ENCODE measurements around the gene NOS1AP. TPM values are rescaled to one million over a fixed set of nuclear protein-coding genes. Genes with fewer than 3 reads are reported as not detected.

NOS1AP gene
- total RNA-seq, 1 experiment from 2014 or later: 5.3 TPM

DNA sequence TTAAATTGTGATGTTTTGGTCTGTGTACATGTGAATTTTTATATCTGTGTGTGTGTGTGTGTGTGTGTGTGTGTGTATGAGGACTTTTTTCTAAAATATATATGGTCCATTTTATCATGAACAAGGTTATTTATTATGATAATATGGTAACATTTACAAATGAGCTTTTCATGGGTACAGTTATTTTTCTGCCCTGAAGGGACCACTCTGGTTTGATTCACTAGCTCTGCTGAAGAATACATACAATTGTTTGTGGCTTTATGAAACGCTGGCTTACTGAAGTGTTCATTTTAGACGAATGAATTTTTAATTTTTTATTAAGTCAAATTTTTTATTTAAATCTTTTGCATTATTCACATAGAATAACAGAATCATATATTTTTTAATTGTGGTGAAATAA is 235.2 kb downstream of the NOS1AP start:
- ChIA-PET RAD21 (ENCODE audit: low non-redundant PET in 1 of 2, low total read pairs in 2 of 2, uncharacterized antibody in 2 of 2, unreplicated experiment in 2 of 2) (no interaction called here), POLR2A (no interaction called here), CTCF (no interaction called here)
- no peaks in the 10 kb centered on the region for H4K20me1 ChIP-seq (ENCODE audit: insufficient read depth)
- no peak for DNase-seq (ENCODE audit: low read depth, low spot score)
- H3K4me3 ChIP-seq (replicated peaks in 1 of 2; ENCODE audit: low read depth in 1 of 2, low read length in 2 of 2): no peak overlapping the region
- no peak for ATAC-seq
- intact Hi-C loops (cut with micrococcal nuclease): no loop called here
- TF ChIP-seq FOSL1 (IDR thresholded peaks at IDR 0.05; ENCODE audit: low read depth) (no peak), CBX3 (IDR thresholded peaks at IDR 0.05; ENCODE audit: low read depth) (no peak), SP1 (IDR thresholded peaks at IDR 0.05; ENCODE audit: low read depth) (no peak), ELF1 (IDR thresholded peaks at IDR 0.05; ENCODE audit: borderline replicate concordance, low read depth) (no peak), POLR2AphosphoS5 (IDR thresholded peaks at IDR 0.05; ENCODE audit: low read depth, low read length) (no peak), POLR2A (IDR thresholded peaks at IDR 0.05; ENCODE audit: borderline replicate concordance, extremely low read depth, insufficient read depth, insufficient read length) (no peak), SRF (IDR thresholded peaks at IDR 0.05; ENCODE audit: low read depth) (no peak), SIN3A (IDR thresholded peaks at IDR 0.05; ENCODE audit: low read depth) (no peak), EZH2 (IDR thresholded peaks at IDR 0.05) (no peak)
- H3K9ac ChIP-seq (ENCODE audit: low read length): no peak overlapping the region
- H3K4me1 ChIP-seq (ENCODE audit: control insufficient read depth in 1 of 2, insufficient read depth in 2 of 2, low read length in 2 of 2): peaks cover 0 to 5% of the 10 kb centered on the region in 2 experiments; a peak in 1 of 4 replicates
- no peaks in the 10 kb centered on the region for H3K9me3 ChIP-seq (ENCODE audit: control insufficient read depth in 1 of 2, insufficient read depth in 1 of 2, low read depth in 1 of 2, low read length in 2 of 2)
- H2AFZ ChIP-seq (ENCODE audit: low read depth, low read length, poor library complexity, severe bottlenecking): no peak overlapping the region
- no peaks in the 10 kb centered on the region for H3K27me3 ChIP-seq (ENCODE audit: insufficient read depth, low read length)
- H3K4me2 ChIP-seq (ENCODE audit: low read length): no peak overlapping the region
- no TSS peak for BruUV-seq (replicated peaks)
- no peaks in the 10 kb centered on the region for H3K9me2 ChIP-seq (ENCODE audit: insufficient read depth)
- H3K36me3 ChIP-seq (ENCODE audit: control insufficient read depth in 1 of 2, insufficient read depth in 2 of 2, low read length in 2 of 2): no peaks in the 10 kb centered on the region
- no peak overlapping the region for H3K27ac ChIP-seq (ENCODE audit: low read depth, low read length)
- no peaks in the 10 kb centered on the region for H3K79me2 ChIP-seq (ENCODE audit: insufficient read depth, low read length)

DNA sequence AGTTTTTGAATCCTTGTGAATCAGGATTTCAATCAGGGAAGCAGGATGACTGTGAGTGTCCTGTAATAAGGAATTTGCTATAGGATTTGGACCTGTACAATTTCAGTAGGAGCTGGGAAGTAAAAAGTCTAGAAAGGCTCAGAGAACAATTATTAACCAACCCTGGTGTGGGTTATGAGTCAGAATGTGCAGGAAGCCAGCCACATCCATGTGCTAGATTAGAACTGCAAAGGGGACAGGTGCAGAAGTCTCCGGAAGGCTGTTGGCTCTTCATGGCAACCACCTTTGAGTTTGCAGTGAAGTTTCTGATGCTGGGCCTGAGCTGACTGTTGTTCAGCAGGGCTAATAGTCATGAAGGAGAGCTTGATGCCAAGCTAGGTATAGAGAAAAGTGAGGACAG is 236.5 kb downstream of the NOS1AP start:
- no peaks in the 10 kb centered on the region for H3K27me3 ChIP-seq (ENCODE audit: insufficient read depth, low read length)
- H3K4me3 ChIP-seq (replicated peaks in 1 of 2; ENCODE audit: low read depth in 1 of 2, low read length in 2 of 2): no peak overlapping the region
- H2AFZ ChIP-seq (ENCODE audit: low read depth, low read length, poor library complexity, severe bottlenecking): no peak overlapping the region
- H3K4me2 ChIP-seq (ENCODE audit: low read length): no peak overlapping the region
- H3K9me2 ChIP-seq (ENCODE audit: insufficient read depth): no peaks in the 10 kb centered on the region
- H4K20me1 ChIP-seq (ENCODE audit: insufficient read depth): no peaks in the 10 kb centered on the region
- no peak overlapping the region for H3K9ac ChIP-seq (ENCODE audit: low read length)
- peaks cover 0 to 5% of the 10 kb centered on the region in 2 experiments; a peak in 1 of 4 replicates for H3K4me1 ChIP-seq (ENCODE audit: control insufficient read depth in 1 of 2, insufficient read depth in 2 of 2, low read length in 2 of 2)
- H3K36me3 ChIP-seq (ENCODE audit: control insufficient read depth in 1 of 2, insufficient read depth in 2 of 2, low read length in 2 of 2): no peaks in the 10 kb centered on the region
- DNase-seq (ENCODE audit: low read depth, low spot score) (no peak), ATAC-seq (no peak)
- H3K9me3 ChIP-seq (ENCODE audit: control insufficient read depth in 1 of 2, insufficient read depth in 1 of 2, low read depth in 1 of 2, low read length in 2 of 2): no peaks in the 10 kb centered on the region
- no peaks in the 10 kb centered on the region for H3K79me2 ChIP-seq (ENCODE audit: insufficient read depth, low read length)
- no peak overlapping the region for H3K27ac ChIP-seq (ENCODE audit: low read depth, low read length)
- CTCF ChIA-PET: no interaction called here
- BruUV-seq (replicated peaks): no TSS peak
- POLR2A ChIA-PET: no interaction called here
- RAD21 ChIA-PET (ENCODE audit: low non-redundant PET in 1 of 2, low total read pairs in 2 of 2, uncharacterized antibody in 2 of 2, unreplicated experiment in 2 of 2): no interaction called here
- intact Hi-C loops (cut with micrococcal nuclease): no loop called here
- TF ChIP-seq, protein P1, sequence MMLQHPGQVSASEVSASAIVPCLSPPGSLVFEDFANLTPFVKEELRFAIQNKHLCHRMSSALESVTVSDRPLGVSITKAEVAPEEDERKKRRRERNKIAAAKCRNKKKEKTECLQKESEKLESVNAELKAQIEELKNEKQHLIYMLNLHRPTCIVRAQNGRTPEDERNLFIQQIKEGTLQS (IDR thresholded peaks at IDR 0.05): no peak
- TF ChIP-seq CEBPB (IDR thresholded peaks at IDR 0.05; ENCODE audit: low read depth) (no peak), YY1 (IDR thresholded peaks at IDR 0.05; ENCODE audit: extremely low read depth, insufficient replicate concordance, low read depth, low read length) (no peak), ZNF274 (IDR thresholded peaks at IDR 0.05; ENCODE audit: low read depth, low read length) (no peak), TCF7L2 (IDR thresholded peaks at IDR 0.05; ENCODE audit: borderline replicate concordance, extremely low read depth, insufficient read depth, insufficient read length) (no peak), POLR2A (IDR thresholded peaks at IDR 0.05; ENCODE audit: borderline replicate concordance, extremely low read depth, insufficient read depth, insufficient read length) (no peak), CBX3 (IDR thresholded peaks at IDR 0.05; ENCODE audit: low read depth) (no peak), RAD21 (IDR thresholded peaks at IDR 0.05; ENCODE audit: low read depth) (no peak), POLR2AphosphoS5 (IDR thresholded peaks at IDR 0.05; ENCODE audit: low read depth, low read length) (no peak)
- TF ChIP-seq, protein P2, sequence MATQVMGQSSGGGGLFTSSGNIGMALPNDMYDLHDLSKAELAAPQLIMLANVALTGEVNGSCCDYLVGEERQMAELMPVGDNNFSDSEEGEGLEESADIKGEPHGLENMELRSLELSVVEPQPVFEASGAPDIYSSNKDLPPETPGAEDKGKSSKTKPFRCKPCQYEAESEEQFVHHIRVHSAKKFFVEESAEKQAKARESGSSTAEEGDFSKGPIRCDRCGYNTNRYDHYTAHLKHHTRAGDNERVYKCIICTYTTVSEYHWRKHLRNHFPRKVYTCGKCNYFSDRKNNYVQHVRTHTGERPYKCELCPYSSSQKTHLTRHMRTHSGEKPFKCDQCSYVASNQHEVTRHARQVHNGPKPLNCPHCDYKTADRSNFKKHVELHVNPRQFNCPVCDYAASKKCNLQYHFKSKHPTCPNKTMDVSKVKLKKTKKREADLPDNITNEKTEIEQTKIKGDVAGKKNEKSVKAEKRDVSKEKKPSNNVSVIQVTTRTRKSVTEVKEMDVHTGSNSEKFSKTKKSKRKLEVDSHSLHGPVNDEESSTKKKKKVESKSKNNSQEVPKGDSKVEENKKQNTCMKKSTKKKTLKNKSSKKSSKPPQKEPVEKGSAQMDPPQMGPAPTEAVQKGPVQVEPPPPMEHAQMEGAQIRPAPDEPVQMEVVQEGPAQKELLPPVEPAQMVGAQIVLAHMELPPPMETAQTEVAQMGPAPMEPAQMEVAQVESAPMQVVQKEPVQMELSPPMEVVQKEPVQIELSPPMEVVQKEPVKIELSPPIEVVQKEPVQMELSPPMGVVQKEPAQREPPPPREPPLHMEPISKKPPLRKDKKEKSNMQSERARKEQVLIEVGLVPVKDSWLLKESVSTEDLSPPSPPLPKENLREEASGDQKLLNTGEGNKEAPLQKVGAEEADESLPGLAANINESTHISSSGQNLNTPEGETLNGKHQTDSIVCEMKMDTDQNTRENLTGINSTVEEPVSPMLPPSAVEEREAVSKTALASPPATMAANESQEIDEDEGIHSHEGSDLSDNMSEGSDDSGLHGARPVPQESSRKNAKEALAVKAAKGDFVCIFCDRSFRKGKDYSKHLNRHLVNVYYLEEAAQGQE (IDR thresholded peaks at IDR 0.05; ENCODE audit: low read depth): no peak
- TF ChIP-seq, protein P3, sequence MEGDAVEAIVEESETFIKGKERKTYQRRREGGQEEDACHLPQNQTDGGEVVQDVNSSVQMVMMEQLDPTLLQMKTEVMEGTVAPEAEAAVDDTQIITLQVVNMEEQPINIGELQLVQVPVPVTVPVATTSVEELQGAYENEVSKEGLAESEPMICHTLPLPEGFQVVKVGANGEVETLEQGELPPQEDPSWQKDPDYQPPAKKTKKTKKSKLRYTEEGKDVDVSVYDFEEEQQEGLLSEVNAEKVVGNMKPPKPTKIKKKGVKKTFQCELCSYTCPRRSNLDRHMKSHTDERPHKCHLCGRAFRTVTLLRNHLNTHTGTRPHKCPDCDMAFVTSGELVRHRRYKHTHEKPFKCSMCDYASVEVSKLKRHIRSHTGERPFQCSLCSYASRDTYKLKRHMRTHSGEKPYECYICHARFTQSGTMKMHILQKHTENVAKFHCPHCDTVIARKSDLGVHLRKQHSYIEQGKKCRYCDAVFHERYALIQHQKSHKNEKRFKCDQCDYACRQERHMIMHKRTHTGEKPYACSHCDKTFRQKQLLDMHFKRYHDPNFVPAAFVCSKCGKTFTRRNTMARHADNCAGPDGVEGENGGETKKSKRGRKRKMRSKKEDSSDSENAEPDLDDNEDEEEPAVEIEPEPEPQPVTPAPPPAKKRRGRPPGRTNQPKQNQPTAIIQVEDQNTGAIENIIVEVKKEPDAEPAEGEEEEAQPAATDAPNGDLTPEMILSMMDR (IDR thresholded peaks at IDR 0.05 in 2 of 3, conservative IDR thresholded peaks at IDR 0.05 in 1 of 3; ENCODE audit: borderline replicate concordance in 1 of 3, insufficient read depth in 1 of 3, low read depth in 2 of 3, low read length in 2 of 3): no peak
